NCI-H2196 (cell line): ENCODE data around the gene NR3C2.

ENCODE experiments used
- DNase-seq: peaks from one replicate; lab custom pipeline; 2025; ENCODE audit not compliant: unreplicated experiment; lab: John Stamatoyannopoulos, UW

The NR3C2 gene

DNA sequence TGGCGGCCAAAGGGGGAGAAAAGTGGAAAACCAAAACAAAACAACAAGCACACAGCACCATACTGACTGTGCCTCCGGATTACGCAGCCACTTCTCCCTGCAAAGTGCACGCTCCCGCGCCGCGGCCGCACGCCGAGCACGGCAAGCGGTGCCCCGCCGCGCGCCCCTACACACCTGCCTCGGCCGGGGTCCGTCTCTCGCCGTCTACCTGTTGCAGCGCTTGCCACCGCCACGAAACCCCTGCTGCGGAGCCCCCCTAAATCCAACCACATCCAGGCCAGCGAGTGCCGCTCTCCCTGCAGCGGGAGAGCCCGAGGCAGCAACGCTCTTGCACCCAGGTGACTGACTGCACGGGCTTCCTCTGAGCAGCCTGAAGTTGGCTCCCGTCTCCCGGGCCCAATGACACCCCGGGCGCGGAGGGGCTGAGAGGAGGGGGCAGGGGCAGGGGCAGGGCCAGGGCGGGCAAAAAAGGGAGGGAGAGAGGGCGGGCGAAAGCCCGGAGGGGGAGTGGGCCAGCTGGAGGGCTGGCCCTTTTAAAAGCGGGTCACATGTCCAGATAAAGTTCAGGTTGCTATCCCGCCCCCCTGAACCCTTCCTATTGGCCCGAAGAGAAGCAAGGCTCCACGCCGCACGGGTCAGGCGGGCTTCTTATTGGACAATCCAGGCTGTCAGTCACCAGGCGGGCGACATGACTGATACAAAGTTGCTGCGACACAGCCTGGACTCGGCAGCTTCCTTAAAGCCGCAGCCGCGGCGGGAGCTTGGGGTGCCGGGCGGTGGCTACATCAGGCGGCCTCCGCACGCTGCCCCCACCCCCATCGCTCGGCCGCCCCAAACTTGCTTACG, at the start of gene NR3C2:
Gene NR3C2, minus strand, starts transcription at position 429 of the 846 bp plus-strand sequence.
- DNase-seq = peak; percentile 75

DNA sequence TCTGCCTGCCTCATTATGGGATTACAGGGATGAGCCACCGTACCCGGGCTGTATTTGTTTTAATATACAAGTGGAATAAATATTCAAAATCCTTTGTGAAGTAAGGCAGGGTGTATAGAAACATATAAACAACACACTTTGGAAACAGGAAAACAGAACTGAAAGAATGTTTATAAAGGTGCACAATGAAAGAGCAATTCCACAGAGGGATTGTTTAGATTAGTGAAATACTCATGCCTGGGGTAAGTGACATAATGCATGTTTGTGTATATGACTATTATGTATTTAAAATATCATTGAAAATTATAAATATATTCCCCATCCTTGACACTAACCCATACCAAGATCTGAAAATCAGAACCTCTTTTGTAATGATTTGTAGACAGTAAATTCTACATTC, 45.0 kb upstream of the NR3C2 start:
- DNase-seq = no peak

DNA sequence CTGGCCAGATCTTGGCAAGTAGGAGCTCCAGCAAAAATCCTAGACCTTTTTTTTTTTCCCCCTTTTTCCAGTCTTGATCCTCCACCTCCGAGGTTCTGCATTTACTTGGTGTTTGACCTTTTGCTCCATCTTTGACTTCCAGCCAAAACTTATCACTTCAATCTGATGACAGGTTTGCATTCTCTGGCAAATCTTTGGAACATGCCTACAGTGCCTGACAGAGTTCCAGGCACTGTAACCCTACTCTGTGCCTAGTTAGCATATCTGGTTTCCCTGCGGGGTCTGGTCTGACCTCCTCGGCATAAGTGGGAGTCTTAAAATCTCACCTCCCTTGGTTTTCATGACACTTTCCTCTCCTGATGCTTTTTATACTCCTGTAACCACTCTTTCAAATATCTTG, 39.4 kb upstream of the NR3C2 start:
- DNase-seq = no peak

DNA sequence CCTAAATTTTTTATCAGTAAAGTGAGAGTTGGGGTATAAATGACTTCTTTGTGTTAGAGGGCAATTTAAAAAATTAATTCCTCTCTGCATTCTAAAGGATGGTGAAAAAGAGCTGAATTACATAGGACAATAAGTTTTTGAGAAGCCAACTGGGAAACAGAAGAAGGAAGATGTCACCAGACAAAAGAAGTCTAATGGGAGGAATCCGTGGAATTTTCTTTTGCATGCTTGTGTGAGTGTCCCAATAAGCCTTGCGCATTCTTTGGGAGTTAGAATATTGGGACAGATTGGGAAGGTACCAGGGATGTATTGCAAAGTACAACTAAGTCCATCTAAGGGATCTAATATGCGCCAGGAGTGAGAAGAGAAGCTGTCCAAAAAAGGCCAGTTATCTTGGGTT, 35.1 kb upstream of the NR3C2 start:
- DNase-seq = no peak

DNA sequence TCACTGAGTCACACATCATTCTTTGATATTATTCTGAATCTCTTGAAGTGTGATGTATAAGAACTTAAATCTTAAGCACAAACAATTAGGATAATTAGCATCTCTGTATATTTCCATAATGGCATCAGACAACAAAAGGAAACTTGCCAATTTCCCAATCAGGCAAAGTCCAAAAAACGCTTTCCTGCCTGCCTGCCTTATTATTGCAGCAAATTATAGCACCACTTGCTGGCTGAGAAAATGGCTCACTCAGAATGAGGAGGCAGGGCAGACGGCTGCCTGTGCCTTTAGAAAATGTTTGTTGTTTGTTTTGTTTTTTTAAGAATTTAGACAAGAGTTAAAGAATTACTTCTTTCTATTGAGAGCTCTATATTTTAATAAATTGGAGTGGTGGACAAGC, 27.7 kb upstream of the NR3C2 start:
- DNase-seq = no peak

DNA sequence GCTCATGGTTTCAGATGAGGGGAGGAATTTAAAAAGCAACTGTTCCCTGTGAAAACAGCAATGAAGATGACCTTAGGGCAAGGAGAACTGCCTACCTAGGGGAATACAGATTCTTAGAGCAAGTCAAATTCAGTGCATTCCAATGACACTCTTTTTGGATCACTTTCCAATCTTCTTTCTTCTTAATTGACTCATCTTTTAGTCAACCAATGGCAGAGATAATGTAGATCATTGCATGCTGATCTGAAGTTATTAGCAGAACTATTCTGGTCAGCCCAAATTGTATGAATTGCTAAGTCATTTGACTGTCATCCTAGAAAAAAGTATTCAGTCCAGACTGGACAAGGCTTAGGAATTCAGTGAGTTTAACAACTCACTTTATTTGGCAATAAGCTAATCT, 12.6 kb upstream of the NR3C2 start:
- DNase-seq = no peak

DNA sequence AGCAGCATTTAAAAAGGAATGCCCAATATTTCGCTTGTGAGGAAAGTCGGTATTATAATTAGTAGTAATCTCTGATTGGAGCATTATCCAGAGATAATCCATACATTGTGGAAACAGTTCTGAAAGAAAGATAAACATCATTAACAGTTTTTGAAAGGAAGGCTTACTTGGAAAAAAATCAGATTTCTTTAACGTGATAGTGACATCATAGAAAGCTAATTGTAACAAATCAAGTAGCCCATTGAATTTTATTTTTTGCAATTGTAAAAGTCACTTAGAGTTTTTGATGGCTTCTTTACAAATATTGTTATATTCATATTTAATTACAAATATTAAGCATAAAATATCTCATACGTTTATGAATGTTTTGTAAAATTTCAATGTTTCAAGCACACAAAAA, 11.6 kb upstream of the NR3C2 start:
- no peak for DNase-seq

DNA sequence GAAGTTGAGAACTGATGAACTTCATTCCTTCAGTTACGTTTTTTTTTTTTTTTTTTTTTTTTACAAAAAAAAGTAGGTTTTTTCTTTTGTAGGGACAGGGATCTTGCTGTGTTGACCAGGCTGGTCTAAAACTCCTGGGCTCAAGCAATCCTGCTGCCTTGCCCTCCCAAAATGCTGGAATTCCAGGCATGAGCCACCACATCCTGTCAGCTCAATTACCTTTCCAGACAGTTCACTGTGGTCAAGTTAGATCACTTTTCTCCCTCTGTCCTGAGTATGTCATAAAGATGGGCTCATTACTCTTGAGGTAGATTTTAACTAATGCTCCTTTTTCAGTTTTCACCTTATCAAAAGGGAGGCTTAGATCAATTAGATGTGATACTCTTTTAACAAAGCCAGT, 10.8 kb upstream of the NR3C2 start:
- no peak for DNase-seq

DNA sequence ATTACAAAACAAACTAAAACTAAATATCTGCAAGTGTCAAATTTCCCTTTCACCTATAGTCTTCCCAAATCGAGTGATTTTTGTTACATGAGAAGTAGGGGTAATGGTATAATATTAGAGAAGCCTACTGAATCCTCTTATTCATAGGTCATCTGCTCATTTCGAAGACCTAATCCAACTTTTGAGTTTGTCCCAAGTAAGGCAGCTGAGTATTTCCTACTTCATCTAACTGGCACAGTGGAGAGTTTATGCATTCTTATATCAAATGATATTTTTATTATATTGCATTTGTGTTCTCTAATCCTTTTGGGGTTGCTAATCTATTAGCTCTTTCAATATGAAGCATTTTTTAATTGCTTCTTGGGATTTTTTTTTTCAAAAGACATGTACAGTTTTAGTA, 7.7 kb upstream of the NR3C2 start:
- DNase-seq = no peak

DNA sequence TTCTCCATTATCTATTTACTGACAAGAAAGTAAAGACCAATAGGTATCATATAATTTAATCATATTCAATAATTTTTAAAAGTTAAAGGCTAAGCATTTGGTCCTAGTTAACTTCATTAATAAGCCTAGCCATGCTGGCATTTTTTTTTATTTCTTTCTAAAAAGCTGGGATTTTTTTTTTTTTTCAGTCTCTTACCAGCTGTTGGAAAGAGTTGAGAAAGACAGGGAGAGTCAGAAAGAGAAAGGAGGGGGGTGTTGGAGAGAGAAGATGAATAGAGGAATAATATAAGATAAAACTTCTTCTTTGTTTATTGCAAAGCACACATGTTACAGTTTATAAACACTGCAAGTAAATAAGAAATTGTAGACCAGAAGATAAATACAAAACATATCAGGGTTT, 5.9 kb upstream of the NR3C2 start:
- no peak for DNase-seq

DNA sequence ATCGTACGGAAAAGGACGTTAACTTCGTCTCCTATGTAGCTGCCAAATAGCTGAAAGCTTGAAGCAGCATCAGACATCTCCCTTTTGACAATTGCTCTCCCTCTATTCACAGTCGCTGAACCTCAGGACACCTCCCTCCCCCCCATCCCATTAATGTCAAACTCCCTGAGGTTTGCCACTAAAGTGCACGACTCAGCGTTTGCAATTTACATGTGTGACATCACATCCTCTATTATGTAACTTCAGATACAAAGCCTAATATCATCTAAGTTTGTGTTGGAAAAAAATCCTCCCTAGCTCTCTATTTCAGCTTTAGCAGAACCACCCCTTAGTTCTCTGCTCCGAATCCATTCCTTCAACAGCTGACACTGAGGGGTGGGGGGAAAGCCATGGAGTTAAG, 5.5 kb upstream of the NR3C2 start:
- no peak for DNase-seq

DNA sequence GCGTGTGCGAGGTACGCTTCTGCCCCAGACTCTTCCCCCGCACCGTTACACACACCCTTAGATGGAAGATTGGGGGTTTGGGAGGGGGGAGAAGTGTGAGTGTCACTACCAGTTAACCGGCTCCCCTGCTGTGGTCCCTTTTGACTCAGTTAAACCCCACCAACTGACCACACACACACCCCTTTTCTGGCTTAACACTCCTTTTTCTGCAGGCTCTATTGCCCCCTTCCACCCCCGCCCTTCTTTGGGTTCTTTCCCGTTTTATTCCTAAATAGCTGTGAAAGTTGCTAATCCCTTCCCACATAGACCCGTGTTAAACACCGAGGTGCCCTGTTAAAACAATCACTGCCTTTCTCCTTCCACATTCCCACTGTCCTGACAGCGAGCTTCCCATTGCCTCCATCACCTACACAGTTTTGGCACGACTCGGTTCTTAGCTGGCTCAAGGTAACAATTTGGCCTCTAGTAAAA, 3.7 kb upstream of the NR3C2 start:
- no peak for DNase-seq

DNA sequence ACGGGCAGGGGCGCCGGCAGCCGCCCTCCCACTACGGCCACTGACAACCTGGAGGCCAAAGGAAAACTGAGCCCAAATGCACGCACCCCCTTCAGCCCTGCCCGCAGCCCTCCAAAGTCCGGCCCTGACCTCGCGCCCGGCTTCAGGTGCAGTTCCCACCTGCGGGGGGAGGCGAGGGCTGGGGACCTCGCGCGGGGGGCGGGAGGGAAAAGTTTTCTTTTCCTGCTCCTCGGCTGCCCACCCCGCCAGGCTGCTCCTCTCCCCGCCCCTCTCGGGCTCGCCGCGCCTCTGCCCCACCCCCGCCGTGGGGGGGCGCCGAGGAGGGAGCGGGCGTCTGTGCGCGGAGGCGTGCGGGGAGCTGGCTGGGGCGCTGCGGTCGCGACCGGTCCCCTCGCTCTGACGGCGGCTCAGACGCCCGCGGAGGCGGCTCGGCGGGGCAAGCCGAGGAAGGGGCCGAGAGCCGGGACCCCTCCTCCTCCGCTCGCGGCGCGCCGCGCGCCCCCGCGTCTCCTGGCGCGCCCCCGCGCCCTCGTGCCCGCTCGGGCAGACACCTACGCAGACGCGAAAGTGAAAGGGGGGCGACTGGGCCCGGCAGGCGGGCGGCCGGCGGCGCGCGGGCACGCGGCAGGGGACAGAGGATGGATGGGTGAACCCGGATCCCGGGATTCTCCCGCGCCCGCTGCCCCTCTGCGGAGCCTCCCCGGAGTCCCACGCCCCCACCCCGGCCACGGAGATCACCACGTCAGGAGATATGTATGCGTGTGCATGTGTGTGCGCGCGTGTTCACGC, 3.1 kb upstream of the NR3C2 start:
- DNase-seq = peak; percentile 15

DNA sequence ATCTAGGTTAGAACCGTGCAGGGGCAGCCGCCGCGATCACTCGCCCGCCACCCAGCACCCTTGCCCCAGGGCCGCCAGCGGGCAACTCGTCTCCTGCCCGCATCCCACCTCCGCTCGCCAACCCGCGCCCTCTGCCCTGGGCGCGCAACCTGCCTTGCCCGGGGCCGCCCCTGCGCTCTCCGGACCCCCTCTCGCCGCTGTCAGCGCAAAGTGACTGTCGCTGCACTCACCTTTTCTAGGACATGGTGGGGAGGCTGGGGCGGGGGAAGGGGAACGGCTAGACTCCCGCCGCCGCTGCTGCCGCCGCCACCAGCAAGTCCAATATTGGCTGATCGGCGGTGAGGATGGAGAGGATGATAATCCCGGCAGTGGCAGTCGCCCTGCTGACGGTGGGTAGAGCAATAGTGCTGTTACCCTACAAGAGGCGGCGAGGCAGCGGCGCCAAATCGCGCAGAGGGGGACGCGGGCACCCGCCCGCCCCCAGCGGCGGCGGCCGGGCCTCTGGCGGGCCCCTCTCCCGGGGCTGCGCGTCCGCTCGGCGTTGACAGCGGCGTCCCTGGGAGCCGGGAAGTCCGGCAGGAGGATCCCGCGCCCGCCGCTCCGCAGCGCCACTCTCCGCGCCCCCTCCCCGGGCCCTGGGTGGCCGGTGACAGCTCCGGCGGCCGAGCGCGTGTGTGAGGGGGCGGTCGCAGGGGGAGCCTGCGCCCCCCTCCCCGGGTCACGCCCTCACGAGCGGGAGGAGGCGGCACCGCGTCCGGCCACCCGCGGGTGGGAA, 2.3 kb upstream of the NR3C2 start:
- DNase-seq = no peak

DNA sequence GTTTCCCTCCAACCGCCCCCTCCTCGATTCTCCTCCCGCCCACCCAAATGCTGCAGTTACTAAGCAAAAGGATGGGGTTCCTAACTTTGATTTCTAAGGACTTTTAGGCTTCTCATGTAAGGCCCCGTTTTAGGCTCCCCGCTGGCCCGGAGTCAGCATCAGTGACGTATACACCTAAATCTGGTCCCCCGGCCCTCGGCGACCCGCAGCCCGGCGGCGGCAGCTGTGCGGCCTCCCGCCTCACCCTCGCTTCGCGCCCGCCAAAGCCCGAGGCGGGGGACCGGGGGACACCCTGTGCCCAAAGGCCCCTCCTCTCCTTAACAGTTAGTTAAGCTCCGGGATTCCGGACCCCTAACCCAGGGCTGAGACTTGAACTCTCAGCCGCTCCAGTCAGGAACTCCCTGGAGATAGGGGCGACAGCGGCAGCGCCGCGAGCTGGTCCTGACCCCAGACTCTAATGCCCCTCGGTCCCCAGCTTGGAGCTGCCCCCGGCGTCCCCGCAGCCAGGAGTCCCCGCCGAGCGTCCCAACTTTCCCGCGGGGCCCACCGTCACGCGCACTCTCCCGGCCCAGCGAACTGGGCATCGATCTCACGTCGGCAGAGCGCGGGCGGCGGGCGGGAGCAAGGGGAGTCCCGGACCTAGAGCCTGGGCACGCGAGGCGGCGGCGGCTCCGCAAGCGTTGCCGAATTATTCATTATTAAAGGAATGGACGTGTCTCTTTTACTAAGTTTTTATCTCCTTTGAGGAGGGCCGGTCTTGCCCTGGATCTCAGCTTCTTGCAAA, 1.5 kb upstream of the NR3C2 start:
- no peak for DNase-seq

DNA sequence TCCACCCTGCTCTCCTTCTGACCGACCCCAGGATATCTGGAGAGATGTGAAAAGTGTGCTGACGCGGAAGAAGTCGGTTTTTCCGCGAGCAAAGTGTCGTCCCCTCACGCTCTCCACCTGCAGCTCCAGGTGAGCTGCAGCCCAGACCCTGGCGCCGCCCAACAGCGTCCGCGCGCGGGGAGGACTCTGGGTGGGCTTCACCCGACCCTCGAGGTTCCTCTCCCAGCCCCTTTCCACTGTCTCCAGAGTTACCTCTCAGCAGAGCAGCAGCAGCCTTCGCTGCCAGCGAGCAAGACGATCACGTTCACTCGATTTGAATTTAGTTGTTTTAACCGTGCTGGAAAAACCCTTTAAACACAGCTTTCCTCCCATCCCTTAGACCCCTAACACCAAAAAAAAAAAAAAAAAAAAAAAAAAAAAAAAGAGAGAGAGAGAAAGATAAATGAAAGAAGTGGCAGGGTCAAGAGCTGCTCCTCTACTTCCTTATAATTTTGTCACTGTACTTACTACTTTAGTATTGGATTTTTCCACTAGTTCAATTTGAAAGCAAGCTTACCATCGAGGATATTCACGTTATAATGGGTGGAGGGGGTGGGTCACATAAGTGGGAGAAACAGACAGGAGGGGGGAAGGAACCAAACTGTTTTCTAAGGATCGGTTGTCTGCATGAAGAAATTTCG, 758 bp upstream of the NR3C2 start:
- DNase-seq = no peak

DNA sequence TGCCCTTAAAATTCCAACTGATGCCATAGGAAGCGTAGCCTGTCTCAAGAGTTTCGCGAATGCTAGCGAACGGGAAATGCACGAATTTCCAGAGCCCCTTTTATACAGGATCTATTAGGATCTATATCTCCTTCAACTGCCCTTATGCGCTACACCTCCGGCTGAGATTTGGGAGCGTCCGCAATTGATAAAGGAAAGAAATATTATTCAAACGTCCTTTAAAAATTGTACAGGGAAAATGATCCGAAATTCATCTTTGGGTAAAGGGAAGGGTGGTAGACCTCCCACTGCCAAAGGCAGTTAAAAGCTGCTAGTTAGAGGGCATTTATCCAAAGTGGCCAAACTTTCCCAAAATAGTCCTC, 609 bp downstream of the NR3C2 start:
- DNase-seq = no peak

DNA sequence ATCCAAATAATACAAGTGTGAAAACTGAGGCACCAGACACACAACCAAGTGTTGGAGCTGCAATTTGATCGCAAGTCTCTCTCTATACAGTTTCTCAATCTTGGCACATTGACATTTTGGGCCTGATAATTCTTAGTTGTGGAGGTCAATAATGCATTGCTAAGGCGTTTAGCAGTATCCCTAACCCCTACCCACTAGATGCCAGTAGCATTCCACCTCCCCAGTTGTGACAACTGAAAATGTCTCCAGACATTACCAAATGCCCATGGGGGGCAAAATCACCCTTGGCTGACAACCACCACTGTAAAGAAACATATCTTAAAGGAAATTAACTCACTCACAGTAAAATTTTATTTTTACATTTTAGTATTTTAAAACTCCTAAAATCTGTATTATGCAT, 4.2 kb downstream of the NR3C2 start:
- DNase-seq = no peak

DNA sequence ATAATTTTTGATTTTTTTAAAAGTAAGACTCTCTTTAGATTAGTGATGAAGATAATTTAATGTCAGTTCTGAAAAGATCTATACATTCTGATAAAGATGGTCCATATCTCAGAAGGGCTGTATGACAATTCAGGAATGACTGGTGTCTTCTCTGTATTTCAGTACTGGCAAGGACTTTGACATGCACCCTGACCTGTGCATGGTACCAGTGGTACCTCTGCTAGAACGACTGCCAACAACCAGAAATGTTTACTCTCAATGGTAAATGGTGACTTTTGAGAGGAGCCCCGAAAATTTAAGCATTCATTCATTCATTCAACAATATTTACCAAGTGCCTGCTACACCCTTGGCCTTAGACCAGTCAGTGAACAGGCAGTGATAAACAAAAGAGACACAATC, 4.8 kb downstream of the NR3C2 start:
- DNase-seq = no peak

DNA sequence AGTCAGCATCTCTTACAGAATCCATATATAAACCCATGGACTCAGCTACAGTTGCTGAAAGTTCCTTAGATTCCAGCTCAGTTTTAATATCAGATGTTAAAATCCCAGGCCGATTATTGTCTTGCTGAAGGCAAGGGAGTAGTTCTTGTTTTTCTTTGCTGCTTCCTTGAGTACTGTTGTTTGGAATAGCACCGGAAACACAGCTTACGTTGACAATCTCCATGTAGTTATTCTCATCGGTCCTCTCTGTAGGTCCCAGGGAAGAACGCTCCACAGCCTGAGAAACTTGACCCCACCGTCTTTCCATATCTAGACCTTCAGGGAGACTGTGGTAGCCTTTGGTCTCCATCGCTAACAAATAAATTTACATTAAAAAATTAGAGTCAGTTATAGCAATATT, 5.7 kb downstream of the NR3C2 start:
- DNase-seq = no peak
